Neural progenitor cell (in vitro differentiated cells): ENCODE data around the gene SGSM2.

Source experiments
- EZH2 ChIP-seq: fragments of 200-600 bp; sonication (generic); IDR thresholded peaks from 2 replicates; pipeline ENCODE4 v1.6.1; 2017; ENCODE audit warnings: antibody characterized with exemption, mild to moderate bottlenecking, moderate library complexity
- EZH2phosphoT487 ChIP-seq: fragments of 200-600 bp; sonication (generic); IDR thresholded peaks from 2 replicates; pipeline ENCODE4 v1.6.1; 2017; ENCODE audit warnings: antibody characterized with exemption
- TF ChIP-seq, protein P1 (sequence below): fragments of 200-600 bp; sonication (generic); IDR thresholded peaks from 2 replicates; pipeline ENCODE4 v1.5.1; 2017; ENCODE audit warnings: antibody characterized with exemption, mild to moderate bottlenecking

DNA sequence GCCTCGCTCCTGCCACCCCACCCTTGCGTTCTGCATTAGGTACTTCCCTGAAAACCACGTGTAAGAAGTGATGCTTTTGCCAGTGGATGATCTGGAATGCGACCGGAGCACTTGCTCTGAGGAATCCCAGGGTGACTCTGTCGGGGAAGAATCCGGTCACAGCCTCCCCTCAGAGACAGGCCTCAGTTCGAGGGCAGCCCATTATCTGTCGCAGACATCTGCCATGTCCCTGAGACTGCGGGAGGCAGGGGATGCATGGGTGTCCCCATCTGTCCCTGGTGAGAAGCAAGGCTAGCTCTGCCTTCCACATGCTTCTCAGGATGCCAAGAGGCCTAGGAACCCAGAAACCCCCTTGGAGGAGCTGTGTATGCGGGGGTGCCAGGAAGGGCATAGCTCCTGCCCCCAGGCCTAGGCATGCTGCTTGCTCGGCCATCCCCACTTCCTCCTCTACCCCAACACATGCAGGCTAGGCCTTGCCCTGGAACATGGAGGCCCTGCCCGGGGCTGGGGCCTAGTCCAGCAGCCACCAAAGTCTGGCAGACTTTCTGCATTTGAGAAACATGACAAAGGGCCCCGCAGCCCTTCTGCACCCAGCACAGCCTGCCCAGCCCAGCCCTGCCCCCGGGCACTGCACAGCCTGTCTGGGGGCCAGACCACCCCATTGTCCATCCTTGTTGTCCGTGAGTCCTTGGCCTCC is 43.1 kb downstream of the SGSM2 start:
- TF ChIP-seq, protein P1, sequence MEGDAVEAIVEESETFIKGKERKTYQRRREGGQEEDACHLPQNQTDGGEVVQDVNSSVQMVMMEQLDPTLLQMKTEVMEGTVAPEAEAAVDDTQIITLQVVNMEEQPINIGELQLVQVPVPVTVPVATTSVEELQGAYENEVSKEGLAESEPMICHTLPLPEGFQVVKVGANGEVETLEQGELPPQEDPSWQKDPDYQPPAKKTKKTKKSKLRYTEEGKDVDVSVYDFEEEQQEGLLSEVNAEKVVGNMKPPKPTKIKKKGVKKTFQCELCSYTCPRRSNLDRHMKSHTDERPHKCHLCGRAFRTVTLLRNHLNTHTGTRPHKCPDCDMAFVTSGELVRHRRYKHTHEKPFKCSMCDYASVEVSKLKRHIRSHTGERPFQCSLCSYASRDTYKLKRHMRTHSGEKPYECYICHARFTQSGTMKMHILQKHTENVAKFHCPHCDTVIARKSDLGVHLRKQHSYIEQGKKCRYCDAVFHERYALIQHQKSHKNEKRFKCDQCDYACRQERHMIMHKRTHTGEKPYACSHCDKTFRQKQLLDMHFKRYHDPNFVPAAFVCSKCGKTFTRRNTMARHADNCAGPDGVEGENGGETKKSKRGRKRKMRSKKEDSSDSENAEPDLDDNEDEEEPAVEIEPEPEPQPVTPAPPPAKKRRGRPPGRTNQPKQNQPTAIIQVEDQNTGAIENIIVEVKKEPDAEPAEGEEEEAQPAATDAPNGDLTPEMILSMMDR, result no peak
- no peak for TF ChIP-seq EZH2
- no peak for TF ChIP-seq EZH2phosphoT487
